ENCODE measurements around the gene KLHL3. TPM values are rescaled to one million over a fixed set of nuclear protein-coding genes. Genes with fewer than 3 reads are reported as not detected.

KLHL3 gene
- total RNA-seq, 1 experiment from 2014 or later: 15.7 TPM

DNA sequence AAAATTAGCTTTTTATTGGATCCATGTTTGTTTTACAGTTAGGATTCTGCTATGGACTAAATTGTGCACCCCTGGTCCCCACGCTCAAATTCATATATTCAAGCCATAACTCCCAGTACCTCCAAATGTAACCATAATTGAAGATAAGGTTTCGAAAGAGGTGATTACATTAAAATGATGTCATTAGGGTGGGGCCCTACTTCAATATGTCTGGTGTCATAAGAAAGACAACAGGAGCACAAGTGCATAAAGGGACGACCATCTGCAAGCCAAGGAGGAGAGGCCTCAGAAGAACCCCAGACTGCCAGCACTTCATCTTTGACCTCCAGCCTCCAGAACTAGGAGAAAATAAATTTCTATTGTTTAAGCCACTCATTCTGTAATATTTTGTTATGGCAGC lies 25.7 kb upstream of the KLHL3 start:
- peaks cover 33% of the 10 kb centered on the region for H3K27me3 Mint-ChIP-seq (ENCODE audit: low read depth)
- ATAC-seq (no peak), DNase-seq (ENCODE audit: low spot score) (no peak)
- no peaks in the 10 kb centered on the region for H3K4me1 Mint-ChIP-seq
- no peak overlapping the region for H3K27ac Mint-ChIP-seq
- H3K36me3 Mint-ChIP-seq: peaks cover 7% of the 10 kb centered on the region
- peaks cover 27% of the 10 kb centered on the region for H3K9me3 Mint-ChIP-seq
- ChIA-PET CTCF (interaction anchor here (0.5 to 1.6 kb wide), 2 partner anchors 17 to 19 kb away, joined by 7 read pairs; no protein-coding TSS in a partner anchor), POLR2A (no interaction called here)
- H3K4me3 Mint-ChIP-seq: no peak overlapping the region
- TF ChIP-seq, protein P1, sequence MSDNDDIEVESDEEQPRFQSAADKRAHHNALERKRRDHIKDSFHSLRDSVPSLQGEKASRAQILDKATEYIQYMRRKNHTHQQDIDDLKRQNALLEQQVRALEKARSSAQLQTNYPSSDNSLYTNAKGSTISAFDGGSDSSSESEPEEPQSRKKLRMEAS (CRISPR knock-in tag; IDR thresholded peaks at IDR 0.05): no peak
- TF ChIP-seq, protein P2, sequence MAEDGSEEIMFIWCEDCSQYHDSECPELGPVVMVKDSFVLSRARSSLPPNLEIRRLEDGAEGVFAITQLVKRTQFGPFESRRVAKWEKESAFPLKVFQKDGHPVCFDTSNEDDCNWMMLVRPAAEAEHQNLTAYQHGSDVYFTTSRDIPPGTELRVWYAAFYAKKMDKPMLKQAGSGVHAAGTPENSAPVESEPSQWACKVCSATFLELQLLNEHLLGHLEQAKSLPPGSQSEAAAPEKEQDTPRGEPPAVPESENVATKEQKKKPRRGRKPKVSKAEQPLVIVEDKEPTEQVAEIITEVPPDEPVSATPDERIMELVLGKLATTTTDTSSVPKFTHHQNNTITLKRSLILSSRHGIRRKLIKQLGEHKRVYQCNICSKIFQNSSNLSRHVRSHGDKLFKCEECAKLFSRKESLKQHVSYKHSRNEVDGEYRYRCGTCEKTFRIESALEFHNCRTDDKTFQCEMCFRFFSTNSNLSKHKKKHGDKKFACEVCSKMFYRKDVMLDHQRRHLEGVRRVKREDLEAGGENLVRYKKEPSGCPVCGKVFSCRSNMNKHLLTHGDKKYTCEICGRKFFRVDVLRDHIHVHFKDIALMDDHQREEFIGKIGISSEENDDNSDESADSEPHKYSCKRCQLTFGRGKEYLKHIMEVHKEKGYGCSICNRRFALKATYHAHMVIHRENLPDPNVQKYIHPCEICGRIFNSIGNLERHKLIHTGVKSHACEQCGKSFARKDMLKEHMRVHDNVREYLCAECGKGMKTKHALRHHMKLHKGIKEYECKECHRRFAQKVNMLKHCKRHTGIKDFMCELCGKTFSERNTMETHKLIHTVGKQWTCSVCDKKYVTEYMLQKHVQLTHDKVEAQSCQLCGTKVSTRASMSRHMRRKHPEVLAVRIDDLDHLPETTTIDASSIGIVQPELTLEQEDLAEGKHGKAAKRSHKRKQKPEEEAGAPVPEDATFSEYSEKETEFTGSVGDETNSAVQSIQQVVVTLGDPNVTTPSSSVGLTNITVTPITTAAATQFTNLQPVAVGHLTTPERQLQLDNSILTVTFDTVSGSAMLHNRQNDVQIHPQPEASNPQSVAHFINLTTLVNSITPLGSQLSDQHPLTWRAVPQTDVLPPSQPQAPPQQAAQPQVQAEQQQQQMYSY (CRISPR knock-in tag; IDR thresholded peaks at IDR 0.05): no peak
- no peak for TF ChIP-seq FOXJ3 (CRISPR knock-in tag; IDR thresholded peaks at IDR 0.05; ENCODE audit: borderline replicate concordance)
- no peak for TF ChIP-seq CBFB (CRISPR knock-in tag; IDR thresholded peaks at IDR 0.05; ENCODE audit: low read depth)
- TF ChIP-seq, protein P3, sequence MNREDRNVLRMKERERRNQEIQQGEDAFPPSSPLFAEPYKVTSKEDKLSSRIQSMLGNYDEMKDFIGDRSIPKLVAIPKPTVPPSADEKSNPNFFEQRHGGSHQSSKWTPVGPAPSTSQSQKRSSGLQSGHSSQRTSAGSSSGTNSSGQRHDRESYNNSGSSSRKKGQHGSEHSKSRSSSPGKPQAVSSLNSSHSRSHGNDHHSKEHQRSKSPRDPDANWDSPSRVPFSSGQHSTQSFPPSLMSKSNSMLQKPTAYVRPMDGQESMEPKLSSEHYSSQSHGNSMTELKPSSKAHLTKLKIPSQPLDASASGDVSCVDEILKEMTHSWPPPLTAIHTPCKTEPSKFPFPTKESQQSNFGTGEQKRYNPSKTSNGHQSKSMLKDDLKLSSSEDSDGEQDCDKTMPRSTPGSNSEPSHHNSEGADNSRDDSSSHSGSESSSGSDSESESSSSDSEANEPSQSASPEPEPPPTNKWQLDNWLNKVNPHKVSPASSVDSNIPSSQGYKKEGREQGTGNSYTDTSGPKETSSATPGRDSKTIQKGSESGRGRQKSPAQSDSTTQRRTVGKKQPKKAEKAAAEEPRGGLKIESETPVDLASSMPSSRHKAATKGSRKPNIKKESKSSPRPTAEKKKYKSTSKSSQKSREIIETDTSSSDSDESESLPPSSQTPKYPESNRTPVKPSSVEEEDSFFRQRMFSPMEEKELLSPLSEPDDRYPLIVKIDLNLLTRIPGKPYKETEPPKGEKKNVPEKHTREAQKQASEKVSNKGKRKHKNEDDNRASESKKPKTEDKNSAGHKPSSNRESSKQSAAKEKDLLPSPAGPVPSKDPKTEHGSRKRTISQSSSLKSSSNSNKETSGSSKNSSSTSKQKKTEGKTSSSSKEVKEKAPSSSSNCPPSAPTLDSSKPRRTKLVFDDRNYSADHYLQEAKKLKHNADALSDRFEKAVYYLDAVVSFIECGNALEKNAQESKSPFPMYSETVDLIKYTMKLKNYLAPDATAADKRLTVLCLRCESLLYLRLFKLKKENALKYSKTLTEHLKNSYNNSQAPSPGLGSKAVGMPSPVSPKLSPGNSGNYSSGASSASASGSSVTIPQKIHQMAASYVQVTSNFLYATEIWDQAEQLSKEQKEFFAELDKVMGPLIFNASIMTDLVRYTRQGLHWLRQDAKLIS (CRISPR knock-in tag; IDR thresholded peaks at IDR 0.05; ENCODE audit: borderline replicate concordance): no peak
- no peak for TF ChIP-seq PRRX2 (CRISPR knock-in tag; IDR thresholded peaks at IDR 0.05)
- TF ChIP-seq, protein P4, sequence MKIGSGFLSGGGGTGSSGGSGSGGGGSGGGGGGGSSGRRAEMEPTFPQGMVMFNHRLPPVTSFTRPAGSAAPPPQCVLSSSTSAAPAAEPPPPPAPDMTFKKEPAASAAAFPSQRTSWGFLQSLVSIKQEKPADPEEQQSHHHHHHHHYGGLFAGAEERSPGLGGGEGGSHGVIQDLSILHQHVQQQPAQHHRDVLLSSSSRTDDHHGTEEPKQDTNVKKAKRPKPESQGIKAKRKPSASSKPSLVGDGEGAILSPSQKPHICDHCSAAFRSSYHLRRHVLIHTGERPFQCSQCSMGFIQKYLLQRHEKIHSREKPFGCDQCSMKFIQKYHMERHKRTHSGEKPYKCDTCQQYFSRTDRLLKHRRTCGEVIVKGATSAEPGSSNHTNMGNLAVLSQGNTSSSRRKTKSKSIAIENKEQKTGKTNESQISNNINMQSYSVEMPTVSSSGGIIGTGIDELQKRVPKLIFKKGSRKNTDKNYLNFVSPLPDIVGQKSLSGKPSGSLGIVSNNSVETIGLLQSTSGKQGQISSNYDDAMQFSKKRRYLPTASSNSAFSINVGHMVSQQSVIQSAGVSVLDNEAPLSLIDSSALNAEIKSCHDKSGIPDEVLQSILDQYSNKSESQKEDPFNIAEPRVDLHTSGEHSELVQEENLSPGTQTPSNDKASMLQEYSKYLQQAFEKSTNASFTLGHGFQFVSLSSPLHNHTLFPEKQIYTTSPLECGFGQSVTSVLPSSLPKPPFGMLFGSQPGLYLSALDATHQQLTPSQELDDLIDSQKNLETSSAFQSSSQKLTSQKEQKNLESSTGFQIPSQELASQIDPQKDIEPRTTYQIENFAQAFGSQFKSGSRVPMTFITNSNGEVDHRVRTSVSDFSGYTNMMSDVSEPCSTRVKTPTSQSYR (CRISPR knock-in tag; IDR thresholded peaks at IDR 0.05): no peak
- TF ChIP-seq ESRRA (CRISPR knock-in tag; IDR thresholded peaks at IDR 0.05; ENCODE audit: borderline replicate concordance): no peak
- TF ChIP-seq ATF1 (CRISPR knock-in tag; IDR thresholded peaks at IDR 0.05): no peak
- TF ChIP-seq, protein P5, sequence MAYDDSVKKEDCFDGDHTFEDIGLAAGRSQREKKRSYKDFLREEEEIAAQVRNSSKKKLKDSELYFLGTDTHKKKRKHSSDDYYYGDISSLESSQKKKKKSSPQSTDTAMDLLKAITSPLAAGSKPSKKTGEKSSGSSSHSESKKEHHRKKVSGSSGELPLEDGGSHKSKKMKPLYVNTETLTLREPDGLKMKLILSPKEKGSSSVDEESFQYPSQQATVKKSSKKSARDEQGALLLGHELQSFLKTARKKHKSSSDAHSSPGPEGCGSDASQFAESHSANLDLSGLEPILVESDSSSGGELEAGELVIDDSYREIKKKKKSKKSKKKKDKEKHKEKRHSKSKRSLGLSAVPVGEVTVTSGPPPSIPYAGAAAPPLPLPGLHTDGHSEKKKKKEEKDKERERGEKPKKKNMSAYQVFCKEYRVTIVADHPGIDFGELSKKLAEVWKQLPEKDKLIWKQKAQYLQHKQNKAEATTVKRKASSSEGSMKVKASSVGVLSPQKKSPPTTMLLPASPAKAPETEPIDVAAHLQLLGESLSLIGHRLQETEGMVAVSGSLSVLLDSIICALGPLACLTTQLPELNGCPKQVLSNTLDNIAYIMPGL (CRISPR knock-in tag; IDR thresholded peaks at IDR 0.05): no peak
- TF ChIP-seq, protein P6, sequence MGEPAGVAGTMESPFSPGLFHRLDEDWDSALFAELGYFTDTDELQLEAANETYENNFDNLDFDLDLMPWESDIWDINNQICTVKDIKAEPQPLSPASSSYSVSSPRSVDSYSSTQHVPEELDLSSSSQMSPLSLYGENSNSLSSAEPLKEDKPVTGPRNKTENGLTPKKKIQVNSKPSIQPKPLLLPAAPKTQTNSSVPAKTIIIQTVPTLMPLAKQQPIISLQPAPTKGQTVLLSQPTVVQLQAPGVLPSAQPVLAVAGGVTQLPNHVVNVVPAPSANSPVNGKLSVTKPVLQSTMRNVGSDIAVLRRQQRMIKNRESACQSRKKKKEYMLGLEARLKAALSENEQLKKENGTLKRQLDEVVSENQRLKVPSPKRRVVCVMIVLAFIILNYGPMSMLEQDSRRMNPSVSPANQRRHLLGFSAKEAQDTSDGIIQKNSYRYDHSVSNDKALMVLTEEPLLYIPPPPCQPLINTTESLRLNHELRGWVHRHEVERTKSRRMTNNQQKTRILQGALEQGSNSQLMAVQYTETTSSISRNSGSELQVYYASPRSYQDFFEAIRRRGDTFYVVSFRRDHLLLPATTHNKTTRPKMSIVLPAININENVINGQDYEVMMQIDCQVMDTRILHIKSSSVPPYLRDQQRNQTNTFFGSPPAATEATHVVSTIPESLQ (CRISPR knock-in tag; IDR thresholded peaks at IDR 0.05): no peak
- no peak for TF ChIP-seq NFYB (CRISPR knock-in tag; conservative IDR thresholded peaks at IDR 0.05; ENCODE audit: low read depth)
- TF ChIP-seq, protein P7, sequence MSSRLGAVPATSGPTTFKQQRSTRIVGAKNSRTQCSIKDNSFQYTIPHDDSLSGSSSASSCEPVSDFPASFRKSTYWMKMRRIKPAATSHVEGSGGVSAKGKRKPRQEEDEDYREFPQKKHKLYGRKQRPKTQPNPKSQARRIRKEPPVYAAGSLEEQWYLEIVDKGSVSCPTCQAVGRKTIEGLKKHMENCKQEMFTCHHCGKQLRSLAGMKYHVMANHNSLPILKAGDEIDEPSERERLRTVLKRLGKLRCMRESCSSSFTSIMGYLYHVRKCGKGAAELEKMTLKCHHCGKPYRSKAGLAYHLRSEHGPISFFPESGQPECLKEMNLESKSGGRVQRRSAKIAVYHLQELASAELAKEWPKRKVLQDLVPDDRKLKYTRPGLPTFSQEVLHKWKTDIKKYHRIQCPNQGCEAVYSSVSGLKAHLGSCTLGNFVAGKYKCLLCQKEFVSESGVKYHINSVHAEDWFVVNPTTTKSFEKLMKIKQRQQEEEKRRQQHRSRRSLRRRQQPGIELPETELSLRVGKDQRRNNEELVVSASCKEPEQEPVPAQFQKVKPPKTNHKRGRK (CRISPR knock-in tag; IDR thresholded peaks at IDR 0.05; ENCODE audit: borderline replicate concordance): no peak
- TF ChIP-seq, protein P8, sequence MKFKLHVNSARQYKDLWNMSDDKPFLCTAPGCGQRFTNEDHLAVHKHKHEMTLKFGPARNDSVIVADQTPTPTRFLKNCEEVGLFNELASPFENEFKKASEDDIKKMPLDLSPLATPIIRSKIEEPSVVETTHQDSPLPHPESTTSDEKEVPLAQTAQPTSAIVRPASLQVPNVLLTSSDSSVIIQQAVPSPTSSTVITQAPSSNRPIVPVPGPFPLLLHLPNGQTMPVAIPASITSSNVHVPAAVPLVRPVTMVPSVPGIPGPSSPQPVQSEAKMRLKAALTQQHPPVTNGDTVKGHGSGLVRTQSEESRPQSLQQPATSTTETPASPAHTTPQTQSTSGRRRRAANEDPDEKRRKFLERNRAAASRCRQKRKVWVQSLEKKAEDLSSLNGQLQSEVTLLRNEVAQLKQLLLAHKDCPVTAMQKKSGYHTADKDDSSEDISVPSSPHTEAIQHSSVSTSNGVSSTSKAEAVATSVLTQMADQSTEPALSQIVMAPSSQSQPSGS (CRISPR knock-in tag; IDR thresholded peaks at IDR 0.05; ENCODE audit: borderline replicate concordance, low read depth): no peak
